CD4-positive, alpha-beta T cell treated with Interleukin-1 beta for 1 hour (primary cell): ENCODE data around the gene RTF2.
"Not testable (repeated sequence)": the region's sequence is repeated elsewhere in the genome, so short reads cannot be mapped to it uniquely, and the experiment has no call there.

Source experiments
- DNase-seq, 2 donors: peaks; one replicate each; pipeline ENCODE4 v3.0.0-alpha.2; 2020 to 2022

RTF2 gene

DNA sequence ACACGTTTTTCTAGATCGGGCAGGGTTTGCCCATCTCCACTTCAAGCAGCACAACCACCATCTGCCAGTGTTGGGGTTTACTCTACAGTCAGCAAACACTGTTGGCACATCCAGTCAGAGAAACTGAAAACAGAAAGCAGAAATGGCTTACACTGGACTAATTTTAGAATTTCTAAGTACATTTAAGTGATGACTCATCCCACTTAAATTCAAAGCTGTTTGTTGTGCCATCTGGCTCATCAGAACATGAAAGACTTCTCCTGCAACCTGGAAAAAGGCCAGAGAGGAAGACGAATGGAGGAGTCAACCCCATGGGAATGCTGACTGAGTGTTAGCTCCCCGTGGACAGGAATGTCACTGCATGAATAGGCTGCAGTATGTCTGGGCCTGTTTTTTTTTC, 86.4 kb downstream of the RTF2 start:
- peak in 1 of 2 donors; percentile 2 for DNase-seq

DNA sequence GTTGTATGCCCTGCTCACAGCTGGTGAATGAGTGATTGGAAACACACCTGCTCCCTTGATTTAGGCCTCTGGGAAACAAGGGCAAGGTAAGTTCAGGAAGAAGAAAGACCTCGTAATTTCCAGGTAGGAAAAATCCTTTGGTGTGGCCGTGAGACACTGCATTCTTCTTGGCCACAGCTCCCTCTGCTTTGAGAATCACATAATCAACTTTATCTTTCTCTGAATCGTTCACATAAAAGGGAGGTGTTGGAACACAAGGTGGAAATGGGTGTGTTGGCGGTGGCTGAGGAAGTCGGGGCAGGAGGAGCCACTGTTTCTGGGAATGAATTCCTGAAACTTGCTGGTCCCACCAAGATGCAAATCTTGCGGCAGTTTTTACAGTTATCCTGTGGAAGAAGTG, 90.5 kb downstream of the RTF2 start:
- DNase-seq = no peak

DNA sequence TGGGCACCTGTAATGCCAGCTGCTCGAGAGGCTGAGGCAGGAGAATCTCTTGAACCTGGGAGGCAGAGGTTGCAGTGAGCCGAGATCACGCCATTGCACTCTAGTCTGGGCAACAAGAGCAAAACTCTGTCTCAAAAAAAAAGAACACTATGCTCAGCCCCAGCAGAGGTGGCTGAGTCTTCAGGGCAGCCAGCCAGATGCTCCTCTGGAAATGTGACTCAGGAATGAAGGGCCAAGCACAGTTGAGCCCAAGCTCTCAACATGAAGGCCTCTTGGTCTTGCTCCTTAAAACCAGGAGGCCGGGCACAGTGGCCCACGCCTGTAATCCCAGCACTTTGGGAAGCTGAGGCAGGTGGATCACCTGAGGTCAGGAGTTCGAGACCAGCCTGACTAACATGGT, 96.1 kb downstream of the RTF2 start:
- not testable (repeated sequence) for DNase-seq

DNA sequence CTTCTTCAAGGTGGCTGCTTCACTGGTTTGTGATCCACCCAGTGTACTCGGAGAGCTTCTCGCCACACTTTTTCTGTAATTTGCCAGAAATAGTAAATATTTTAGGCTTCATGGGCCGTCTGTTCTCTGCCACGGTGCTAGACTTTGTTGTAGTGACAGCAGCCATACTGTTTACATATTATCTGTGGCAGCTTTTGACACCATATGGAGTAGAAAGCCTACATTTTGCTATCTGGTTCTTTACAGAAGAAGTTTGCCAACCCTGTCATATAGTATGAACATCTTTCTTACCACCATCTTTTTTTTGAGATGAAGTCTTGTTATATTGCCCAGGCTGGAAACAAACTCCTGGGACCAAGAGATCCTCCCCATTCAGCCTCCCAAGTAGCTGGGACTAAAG, 97.1 kb downstream of the RTF2 start:
- no peak for DNase-seq

DNA sequence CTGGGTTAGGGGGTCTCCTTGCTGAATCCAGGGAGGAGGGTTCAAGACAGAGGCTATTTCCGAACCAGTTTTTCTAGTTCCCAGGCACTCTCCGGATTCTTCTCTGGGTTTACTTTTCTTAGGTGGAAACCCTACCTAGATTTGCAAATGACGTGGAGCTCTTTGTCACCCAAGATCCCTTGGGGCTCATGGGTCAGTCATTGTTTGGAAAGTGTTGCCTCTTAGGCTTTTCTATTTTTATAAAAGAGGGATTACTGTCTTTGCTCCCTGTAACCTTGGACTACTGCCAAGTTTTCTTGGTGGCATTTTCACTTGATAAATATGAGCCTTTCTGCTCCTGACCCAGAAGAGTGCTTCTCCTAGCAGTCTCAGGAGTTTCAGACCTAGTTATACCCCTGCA, 98.2 kb downstream of the RTF2 start:
- DNase-seq = no peak
